GM10266 (cell line): ENCODE measurements around the gene FMN1.

ENCODE experiments used
- DNase-seq: peaks from one replicate; pipeline ENCODE4 v3.0.0; 2012; ENCODE audit errors: extremely low spot score
- CTCF ChIP-seq: IDR thresholded peaks from 2 replicates; pipeline ENCODE4 v1.5.1; 2012; ENCODE audit warnings: mild to moderate bottlenecking, low read depth; ENCODE audit not compliant: control insufficient read depth, insufficient read depth; ENCODE audit errors: missing control alignments

FMN1 gene

GRCh38 chr15:33155691-33156420 is 38.7 kb downstream of the FMN1 start:
- no peak for DNase-seq

GRCh38 chr15:33154351-33155166 is 40.0 kb downstream of the FMN1 start:
- no peak for TF ChIP-seq CTCF
- no peak for DNase-seq

More at GRCh38 chr15:33155691-33156420, 38.7 kb downstream of the FMN1 start:
- TF ChIP-seq CTCF = no peak

GRCh38 chr15:33153548-33153947 is 41.0 kb downstream of the FMN1 start:
- TF ChIP-seq CTCF = no peak
- DNase-seq = no peak

GRCh38 chr15:33152502-33153109 is 41.9 kb downstream of the FMN1 start:
- no peak for DNase-seq
- TF ChIP-seq CTCF = no peak

- no peak for TF ChIP-seq CTCF
- no peak for DNase-seq
These were observed 43.5 kb downstream of the FMN1 start for GRCh38 chr15:33150971-33151370.

GRCh38 chr15:33150431-33150941 is 44.0 kb downstream of the FMN1 start:
- no peak for DNase-seq
- no peak for TF ChIP-seq CTCF
